ENCODE data around the gene PLEKHA5. TPM values are rescaled to one million over a fixed set of nuclear protein-coding genes. Genes with fewer than 3 reads are reported as not detected.

PLEKHA5 gene
- total and polyA plus RNA-seq, 2 experiments from 2014 or later: 82.8 to 112 TPM

DNA sequence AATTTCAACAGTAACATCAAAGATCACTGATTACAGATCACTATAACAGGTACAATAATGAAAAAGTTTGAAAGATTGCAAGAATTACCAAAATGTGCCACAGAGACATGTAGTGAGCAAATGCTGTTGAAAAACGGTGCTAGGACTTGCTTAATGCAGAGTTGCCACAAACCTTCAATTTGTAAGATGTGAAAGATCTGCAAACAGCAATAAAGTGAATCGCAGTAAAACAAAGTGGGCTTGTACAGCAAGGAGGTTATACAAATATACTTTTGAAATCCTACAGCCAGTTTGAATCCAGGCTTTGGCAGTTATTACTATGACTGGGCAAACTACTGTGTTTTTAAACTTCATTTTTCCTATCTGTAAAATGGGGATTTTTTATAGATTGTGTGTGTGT is 1.0 kb upstream of the PLEKHA5 start (continued):
- TF ChIP-seq, protein P1, sequence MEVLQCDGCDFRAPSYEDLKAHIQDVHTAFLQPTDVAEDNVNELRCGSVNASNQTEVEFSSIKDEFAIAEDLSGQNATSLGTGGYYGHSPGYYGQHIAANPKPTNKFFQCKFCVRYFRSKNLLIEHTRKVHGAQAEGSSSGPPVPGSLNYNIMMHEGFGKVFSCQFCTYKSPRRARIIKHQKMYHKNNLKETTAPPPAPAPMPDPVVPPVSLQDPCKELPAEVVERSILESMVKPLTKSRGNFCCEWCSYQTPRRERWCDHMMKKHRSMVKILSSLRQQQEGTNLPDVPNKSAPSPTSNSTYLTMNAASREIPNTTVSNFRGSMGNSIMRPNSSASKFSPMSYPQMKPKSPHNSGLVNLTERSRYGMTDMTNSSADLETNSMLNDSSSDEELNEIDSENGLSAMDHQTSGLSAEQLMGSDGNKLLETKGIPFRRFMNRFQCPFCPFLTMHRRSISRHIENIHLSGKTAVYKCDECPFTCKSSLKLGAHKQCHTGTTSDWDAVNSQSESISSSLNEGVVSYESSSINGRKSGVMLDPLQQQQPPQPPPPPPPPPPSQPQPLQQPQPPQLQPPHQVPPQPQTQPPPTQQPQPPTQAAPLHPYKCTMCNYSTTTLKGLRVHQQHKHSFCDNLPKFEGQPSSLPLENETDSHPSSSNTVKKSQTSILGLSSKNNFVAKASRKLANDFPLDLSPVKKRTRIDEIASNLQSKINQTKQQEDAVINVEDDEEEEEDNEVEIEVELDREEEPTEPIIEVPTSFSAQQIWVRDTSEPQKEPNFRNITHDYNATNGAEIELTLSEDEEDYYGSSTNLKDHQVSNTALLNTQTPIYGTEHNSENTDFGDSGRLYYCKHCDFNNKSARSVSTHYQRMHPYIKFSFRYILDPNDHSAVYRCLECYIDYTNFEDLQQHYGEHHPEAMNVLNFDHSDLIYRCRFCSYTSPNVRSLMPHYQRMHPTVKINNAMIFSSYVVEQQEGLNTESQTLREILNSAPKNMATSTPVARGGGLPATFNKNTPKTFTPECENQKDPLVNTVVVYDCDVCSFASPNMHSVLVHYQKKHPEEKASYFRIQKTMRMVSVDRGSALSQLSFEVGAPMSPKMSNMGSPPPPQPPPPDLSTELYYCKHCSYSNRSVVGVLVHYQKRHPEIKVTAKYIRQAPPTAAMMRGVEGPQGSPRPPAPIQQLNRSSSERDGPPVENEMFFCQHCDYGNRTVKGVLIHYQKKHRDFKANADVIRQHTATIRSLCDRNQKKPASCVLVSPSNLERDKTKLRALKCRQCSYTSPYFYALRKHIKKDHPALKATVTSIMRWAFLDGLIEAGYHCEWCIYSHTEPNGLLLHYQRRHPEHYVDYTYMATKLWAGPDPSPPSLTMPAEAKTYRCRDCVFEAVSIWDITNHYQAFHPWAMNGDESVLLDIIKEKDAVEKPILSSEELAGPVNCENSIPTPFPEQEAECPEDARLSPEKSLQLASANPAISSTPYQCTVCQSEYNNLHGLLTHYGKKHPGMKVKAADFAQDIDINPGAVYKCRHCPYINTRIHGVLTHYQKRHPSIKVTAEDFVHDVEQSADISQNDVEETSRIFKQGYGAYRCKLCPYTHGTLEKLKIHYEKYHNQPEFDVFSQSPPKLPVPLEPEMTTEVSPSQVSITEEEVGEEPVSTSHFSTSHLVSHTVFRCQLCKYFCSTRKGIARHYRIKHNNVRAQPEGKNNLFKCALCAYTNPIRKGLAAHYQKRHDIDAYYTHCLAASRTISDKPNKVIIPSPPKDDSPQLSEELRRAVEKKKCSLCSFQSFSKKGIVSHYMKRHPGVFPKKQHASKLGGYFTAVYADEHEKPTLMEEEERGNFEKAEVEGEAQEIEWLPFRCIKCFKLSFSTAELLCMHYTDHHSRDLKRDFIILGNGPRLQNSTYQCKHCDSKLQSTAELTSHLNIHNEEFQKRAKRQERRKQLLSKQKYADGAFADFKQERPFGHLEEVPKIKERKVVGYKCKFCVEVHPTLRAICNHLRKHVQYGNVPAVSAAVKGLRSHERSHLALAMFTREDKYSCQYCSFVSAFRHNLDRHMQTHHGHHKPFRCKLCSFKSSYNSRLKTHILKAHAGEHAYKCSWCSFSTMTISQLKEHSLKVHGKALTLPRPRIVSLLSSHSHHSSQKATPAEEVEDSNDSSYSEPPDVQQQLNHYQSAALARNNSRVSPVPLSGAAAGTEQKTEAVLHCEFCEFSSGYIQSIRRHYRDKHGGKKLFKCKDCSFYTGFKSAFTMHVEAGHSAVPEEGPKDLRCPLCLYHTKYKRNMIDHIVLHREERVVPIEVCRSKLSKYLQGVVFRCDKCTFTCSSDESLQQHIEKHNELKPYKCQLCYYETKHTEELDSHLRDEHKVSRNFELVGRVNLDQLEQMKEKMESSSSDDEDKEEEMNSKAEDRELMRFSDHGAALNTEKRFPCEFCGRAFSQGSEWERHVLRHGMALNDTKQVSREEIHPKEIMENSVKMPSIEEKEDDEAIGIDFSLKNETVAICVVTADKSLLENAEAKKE (CRISPR knock-in tag; IDR thresholded peaks at IDR 0.05): no peak
- TF ChIP-seq, protein P2, sequence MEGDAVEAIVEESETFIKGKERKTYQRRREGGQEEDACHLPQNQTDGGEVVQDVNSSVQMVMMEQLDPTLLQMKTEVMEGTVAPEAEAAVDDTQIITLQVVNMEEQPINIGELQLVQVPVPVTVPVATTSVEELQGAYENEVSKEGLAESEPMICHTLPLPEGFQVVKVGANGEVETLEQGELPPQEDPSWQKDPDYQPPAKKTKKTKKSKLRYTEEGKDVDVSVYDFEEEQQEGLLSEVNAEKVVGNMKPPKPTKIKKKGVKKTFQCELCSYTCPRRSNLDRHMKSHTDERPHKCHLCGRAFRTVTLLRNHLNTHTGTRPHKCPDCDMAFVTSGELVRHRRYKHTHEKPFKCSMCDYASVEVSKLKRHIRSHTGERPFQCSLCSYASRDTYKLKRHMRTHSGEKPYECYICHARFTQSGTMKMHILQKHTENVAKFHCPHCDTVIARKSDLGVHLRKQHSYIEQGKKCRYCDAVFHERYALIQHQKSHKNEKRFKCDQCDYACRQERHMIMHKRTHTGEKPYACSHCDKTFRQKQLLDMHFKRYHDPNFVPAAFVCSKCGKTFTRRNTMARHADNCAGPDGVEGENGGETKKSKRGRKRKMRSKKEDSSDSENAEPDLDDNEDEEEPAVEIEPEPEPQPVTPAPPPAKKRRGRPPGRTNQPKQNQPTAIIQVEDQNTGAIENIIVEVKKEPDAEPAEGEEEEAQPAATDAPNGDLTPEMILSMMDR (conservative IDR thresholded peaks at IDR 0.05; ENCODE audit: low read depth in 2 of 2): no peak
- TF ChIP-seq, protein P3, sequence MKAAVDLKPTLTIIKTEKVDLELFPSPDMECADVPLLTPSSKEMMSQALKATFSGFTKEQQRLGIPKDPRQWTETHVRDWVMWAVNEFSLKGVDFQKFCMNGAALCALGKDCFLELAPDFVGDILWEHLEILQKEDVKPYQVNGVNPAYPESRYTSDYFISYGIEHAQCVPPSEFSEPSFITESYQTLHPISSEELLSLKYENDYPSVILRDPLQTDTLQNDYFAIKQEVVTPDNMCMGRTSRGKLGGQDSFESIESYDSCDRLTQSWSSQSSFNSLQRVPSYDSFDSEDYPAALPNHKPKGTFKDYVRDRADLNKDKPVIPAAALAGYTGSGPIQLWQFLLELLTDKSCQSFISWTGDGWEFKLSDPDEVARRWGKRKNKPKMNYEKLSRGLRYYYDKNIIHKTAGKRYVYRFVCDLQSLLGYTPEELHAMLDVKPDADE (IDR thresholded peaks at IDR 0.05): no peak
- TF ChIP-seq ZNF114 (CRISPR knock-in tag; IDR thresholded peaks at IDR 0.05) (no peak), POLR2AphosphoS5 (IDR thresholded peaks at IDR 0.05; ENCODE audit: low read depth) (no peak), EZH2phosphoT487 (IDR thresholded peaks at IDR 0.05; ENCODE audit: unreplicated experiment) (no peak), NANOG (IDR thresholded peaks at IDR 0.05; ENCODE audit: borderline replicate concordance) (no peak)

All from GM23338 (cell line).